Colonic mucosa (tissue), 4 donors: ENCODE data around the gene FGGY. TPM values are rescaled to one million over a fixed set of nuclear protein-coding genes. Genes with fewer than 3 reads are reported as not detected.

Experiments
- DNase-seq: peaks from one replicate; pipeline ENCODE4 v3.0.0-alpha.2; 2020
- H3K27ac ChIP-seq: fragments of 200-600 bp; one replicate; pipeline ENCODE4 v1.8.0; 2021
- H3K27me3 ChIP-seq: fragments of 200-600 bp; one replicate; pipeline ENCODE4 v1.8.0; 2021
- H3K36me3 ChIP-seq: fragments of 200-600 bp; one replicate; pipeline ENCODE4 v1.8.0; 2021
- H3K4me1 ChIP-seq: fragments of 200-600 bp; one replicate; pipeline ENCODE4 v1.8.0; 2021; ENCODE audit warnings: mild to moderate bottlenecking
- H3K4me3 ChIP-seq: fragments of 200-600 bp; one replicate; pipeline ENCODE4 v1.8.0; 2021
- H3K9ac ChIP-seq, 2 donors: one replicate each; pipeline ENCODE4 v1.7.0; 2013; ENCODE audit warnings: control low read depth in 2 of 2, low read depth in 2 of 2, low read length in 2 of 2
- H3K9me3 ChIP-seq: fragments of 200-600 bp; one replicate; pipeline ENCODE4 v1.8.0; 2021
- CTCF ChIP-seq: fragments of 200-600 bp; IDR thresholded peaks from one replicate; pipeline ENCODE4 v1.8.0; 2022; ENCODE audit warnings: antibody characterized with exemption, mild to moderate bottlenecking
- intact Hi-C: fragments of 100-400 bp; cut with DNase I; formaldehyde crosslinking; loops from one replicate; pipeline ENCODE4 v1.14.1; 2022
- total RNA-seq, 2 donors: library from RNA; stranded (reverse); fragmentation: NEBNext Ultra II Directional in 1 of 2; extraction: Animal tissue kit (Norgen Biotek cat#: 25700) in 1 of 2; gene quantifications; one replicate each; pipeline ENCODE4 v1.2.1, GENCODE V29; 2021
- donor health status: healthy.
- donor health status: DM: no; HTN: no; CAD: no.
- donor health status: DM: no; HTN: no; CAD: no.

The FGGY gene
- total RNA-seq, 2 donors from 2014 or later, result 12.5 to 19.5 TPM

- Histone ChIP-seq H3K27ac (no peak overlapping the region), H3K36me3 (no peaks in the 10 kb centered on the region), H3K9me3 (no peaks in the 10 kb centered on the region), H3K27me3 (no peaks in the 10 kb centered on the region), H3K4me3 (no peak overlapping the region), H3K4me1 (peaks cover 7% of the 10 kb centered on the region), H3K9ac (peak overlapping the region in 1 of 2 donors; percentile 26)
- peak; percentile 53 for DNase-seq
- TF ChIP-seq CTCF, result no peak
- intact Hi-C loops, result no loop called here
Measured at GRCh38 chr1:59673573-59674450, 376.9 kb downstream of the FGGY start.

GRCh38 chr1:59674595-59674994 is 377.7 kb downstream of the FGGY start:
- H3K36me3 ChIP-seq, result no peaks in the 10 kb centered on the region
- peak; percentile 28 for DNase-seq
- no peak overlapping the region for H3K9ac ChIP-seq
- H3K9me3 ChIP-seq, result no peaks in the 10 kb centered on the region
- intact Hi-C loops, result no loop called here
- H3K27me3 ChIP-seq, result no peaks in the 10 kb centered on the region
- H3K27ac ChIP-seq, result no peak overlapping the region
- no peak for TF ChIP-seq CTCF
- no peak overlapping the region for H3K4me3 ChIP-seq
- H3K4me1 ChIP-seq, result peaks cover 7% of the 10 kb centered on the region

GRCh38 chr1:59675936-59676335 is 379.0 kb downstream of the FGGY start:
- Histone ChIP-seq H3K36me3 (no peaks in the 10 kb centered on the region), H3K27me3 (no peaks in the 10 kb centered on the region), H3K4me1 (peaks cover 7% of the 10 kb centered on the region), H3K27ac (no peak overlapping the region), H3K9ac (no peak overlapping the region), H3K4me3 (no peak overlapping the region), H3K9me3 (no peaks in the 10 kb centered on the region)
- no peak for TF ChIP-seq CTCF
- intact Hi-C loops, result no loop called here
- no peak for DNase-seq

GRCh38 chr1:59678040-59678439 is 381.1 kb downstream of the FGGY start:
- no peak overlapping the region for H3K9ac ChIP-seq
- H3K9me3 ChIP-seq, result no peaks in the 10 kb centered on the region
- H3K4me3 ChIP-seq, result no peak overlapping the region
- H3K4me1 ChIP-seq, result peaks cover 7% of the 10 kb centered on the region
- no peaks in the 10 kb centered on the region for H3K27me3 ChIP-seq
- intact Hi-C loops, result no loop called here
- no peak for TF ChIP-seq CTCF
- H3K36me3 ChIP-seq, result no peaks in the 10 kb centered on the region
- no peak for DNase-seq
- H3K27ac ChIP-seq, result no peak overlapping the region

GRCh38 chr1:59678493-59679228 is 381.8 kb downstream of the FGGY start:
- TF ChIP-seq CTCF, result no peak

More at GRCh38 chr1:59678493-59679228, 381.8 kb downstream of the FGGY start:
- Histone ChIP-seq H3K4me3 (no peak overlapping the region), H3K27me3 (no peaks in the 10 kb centered on the region), H3K9ac (no peak overlapping the region), H3K27ac (no peak overlapping the region), H3K9me3 (no peaks in the 10 kb centered on the region), H3K4me1 (peaks cover 5% of the 10 kb centered on the region), H3K36me3 (no peaks in the 10 kb centered on the region)
- intact Hi-C loops, result no loop called here
- DNase-seq, result no peak
